Endothelial cell of umbilical vein (primary cell): ENCODE measurements around the gene TMEM186. TPM values are rescaled to one million over a fixed set of nuclear protein-coding genes. Genes with fewer than 3 reads are reported as not detected.

Experiments used
- BruUV-seq: library from RNA; stranded (reverse); fragments of 400-500 nt; replicated peaks from 2 replicates; lab custom pipeline; 2021; lab: Mats Ljungman, UMichigan
- CTCF ChIA-PET: fragments of 300-600, 350-600 bp; sonication (Branson Sonifier 250); formaldehyde crosslinking; loops from one replicate; lab custom pipeline; 2021; ENCODE audit warnings: antibody characterized with exemption, inconsistent platforms; lab: Charles Lee
- POLR2A ChIA-PET: fragments of 300-600, 350-600 bp; sonication (Branson Sonifier 250); formaldehyde crosslinking; loops from one replicate; lab custom pipeline; 2021; ENCODE audit warnings: antibody characterized with exemption, inconsistent platforms; lab: Charles Lee
- DNase-seq: peaks from one replicate; pipeline ENCODE4 v3.0.0-alpha.2; 2011; ENCODE audit warnings: low read depth, low spot score
- FAIRE-seq: peaks from 2 replicates; lab custom pipeline; 2011; peaks lifted over from hg19 to GRCh38; lab: Jason Lieb, UNC
- H2AFZ ChIP-seq: 2 replicates; pipeline ENCODE4 v1.6.0; 2012; ENCODE audit warnings: low read depth, low read length, control low read depth, inconsistent platforms
- H3K27ac ChIP-seq: 2 replicates; pipeline ENCODE4 v1.5.1; 2011; ENCODE audit warnings: low read depth, mild to moderate bottlenecking, control low read depth, low read length, moderate library complexity; ENCODE audit not compliant: insufficient read depth
- H3K27me3 ChIP-seq, 2 experiments: 2 replicates each; pipeline versions ENCODE4 v1.6.0 to v1.6.1; 2011; ENCODE audit warnings: low read length in 2 of 2, mixed read lengths in 1 of 2; ENCODE audit not compliant: control insufficient read depth in 2 of 2, insufficient read depth in 2 of 2
- H3K36me3 ChIP-seq, 2 experiments: 2 replicates in 1 of 2; 3 replicates in 1 of 2; pipeline ENCODE4 v1.5.1; 2011; ENCODE audit warnings: low read length in 2 of 2, mild to moderate bottlenecking in 1 of 2, moderate library complexity in 1 of 2; ENCODE audit not compliant: control insufficient read depth in 2 of 2, insufficient read depth in 2 of 2; ENCODE audit errors: extremely low read depth in 1 of 2
- H3K4me1 ChIP-seq: 3 replicates; pipeline ENCODE4 v1.5.1; 2011; ENCODE audit warnings: mild to moderate bottlenecking, low read length; ENCODE audit not compliant: control insufficient read depth, insufficient read depth; ENCODE audit errors: extremely low read depth
- H3K4me2 ChIP-seq: 2 replicates; pipeline ENCODE4 v1.6.1; 2011; ENCODE audit warnings: low read length, control low read depth, mixed read lengths; ENCODE audit not compliant: insufficient read depth
- H3K4me3 ChIP-seq, 3 experiments: fragments of 200-600 bp in 1 of 3; sonication (generic), shearing (Covaris generic) in 1 of 3; replicated peaks in 1 of 3; 2 replicates each; pipeline ENCODE4 v1.5.1; 2011 to 2016; ENCODE audit warnings: control low read depth in 3 of 3, low read length in 3 of 3, mild to moderate bottlenecking in 2 of 3, inconsistent platforms in 1 of 3, low read depth in 1 of 3, moderate library complexity in 1 of 3; ENCODE audit not compliant: insufficient read depth in 1 of 3
- H3K79me2 ChIP-seq: 2 replicates; pipeline ENCODE4 v1.6.0; 2012; ENCODE audit warnings: low read length, inconsistent platforms; ENCODE audit not compliant: control insufficient read depth, insufficient read depth
- H3K9ac ChIP-seq: replicated peaks from 2 replicates; pipeline ENCODE3; 2011; ENCODE audit warnings: low read length, control low read depth; ENCODE audit not compliant: insufficient read depth; ENCODE audit errors: extremely low read depth
- H3K9me1 ChIP-seq: replicated peaks from 3 replicates; pipeline ENCODE4 v1.6.0; 2011; ENCODE audit warnings: mild to moderate bottlenecking, low read length; ENCODE audit not compliant: control insufficient read depth, insufficient read depth; ENCODE audit errors: extremely low read depth
- H3K9me3 ChIP-seq: replicated peaks from 2 replicates; pipeline ENCODE4 v1.5.1; 2012; ENCODE audit warnings: low read length, inconsistent platforms; ENCODE audit not compliant: control insufficient read depth, insufficient read depth
- H4K20me1 ChIP-seq: replicated peaks from 2 replicates; pipeline ENCODE3; 2011; ENCODE audit warnings: mild to moderate bottlenecking, low read length; ENCODE audit not compliant: control insufficient read depth, insufficient read depth; ENCODE audit errors: extremely low read depth
- CTCF ChIP-seq, 2 donors: IDR thresholded peaks; 1 replicate in 1 of 2; 2 replicates in 1 of 2; pipeline ENCODE4 v1.5.1; 2011; ENCODE audit warnings: low read length in 2 of 2, mild to moderate bottlenecking in 2 of 2, moderate library complexity in 2 of 2, control low read depth in 1 of 2, inconsistent platforms in 1 of 2, low read depth in 1 of 2; ENCODE audit not compliant: insufficient read depth in 1 of 2; ENCODE audit errors: extremely low read depth in 1 of 2
- EZH2 ChIP-seq: IDR thresholded peaks from 2 replicates; pipeline ENCODE4 v1.6.1; 2012; ENCODE audit warnings: borderline replicate concordance, low read depth, mild to moderate bottlenecking, moderate library complexity, low read length, inconsistent platforms; ENCODE audit not compliant: severe bottlenecking
- FOS ChIP-seq: IDR thresholded peaks from 2 replicates; pipeline ENCODE4 v1.6.1; 2011; ENCODE audit warnings: mild to moderate bottlenecking, low read length, moderate library complexity, borderline replicate concordance; ENCODE audit not compliant: insufficient read depth
- GATA2 ChIP-seq: IDR thresholded peaks from 2 replicates; pipeline ENCODE4 v1.7.0; 2011; ENCODE audit warnings: low read depth, mild to moderate bottlenecking, moderate library complexity, mixed read lengths, low read length; ENCODE audit not compliant: insufficient read length, insufficient read depth
- JUN ChIP-seq: IDR thresholded peaks from 2 replicates; pipeline ENCODE4 v1.6.1; 2011; ENCODE audit warnings: borderline replicate concordance, low read depth; ENCODE audit not compliant: insufficient read length, insufficient read depth
- MAX ChIP-seq: IDR thresholded peaks from 2 replicates; pipeline ENCODE4 v1.6.1; 2011; ENCODE audit not compliant: insufficient read depth, insufficient read length
- MYC ChIP-seq: IDR thresholded peaks from one replicate; pipeline ENCODE4 v1.6.1; 2011; ENCODE audit warnings: mild to moderate bottlenecking, low read depth, low read length
- POLR2A ChIP-seq: IDR thresholded peaks from 2 replicates; pipeline ENCODE4 v1.6.1; 2012; ENCODE audit warnings: low read depth, mild to moderate bottlenecking, control low read depth, low read length
- POLR2AphosphoS5 ChIP-seq: IDR thresholded peaks from 2 replicates; pipeline ENCODE4 v1.6.1; 2012; ENCODE audit warnings: low read depth, mild to moderate bottlenecking, control low read depth, low read length, moderate library complexity; ENCODE audit not compliant: insufficient read depth
- dilution Hi-C: fragments of 300-500 bp; cut with MboI; formaldehyde crosslinking; loops from one replicate; pipeline ENCODE4 v1.15.0; 2019; ENCODE audit warnings: low sequenced_read_pairs; ENCODE audit not compliant: extremely low pct_ligation_motif_present
- intact Hi-C: fragments of 100-400 bp; cut with micrococcal nuclease; formaldehyde crosslinking; loops from one replicate; pipeline ENCODE4 v1.10.0; 2022
- polyA plus RNA-seq, 4 experiments: library from polyadenylated mRNA; depleted of rRNA in 3 of 4; stranded (reverse) in 3 of 4; unstranded in 1 of 4; fragments of >200 nt; gene quantifications; 2 replicates each; pipeline versions ENCODE4 v1.2.1 to v1.2.3, GENCODE V29; 2011 to 2012; ENCODE audit warnings: missing spikeins in 1 of 4
- total RNA-seq: library from RNA; stranded (reverse); gene quantifications from 2 replicates; pipeline ENCODE4 v1.2.3, GENCODE V29; 2021

TMEM186 gene
- total and polyA plus RNA-seq, 2 donors (not counting 3 experiments of a cell fraction or from before 2014, with no cell fraction given): 8.0 to 9.6 TPM

DNA sequence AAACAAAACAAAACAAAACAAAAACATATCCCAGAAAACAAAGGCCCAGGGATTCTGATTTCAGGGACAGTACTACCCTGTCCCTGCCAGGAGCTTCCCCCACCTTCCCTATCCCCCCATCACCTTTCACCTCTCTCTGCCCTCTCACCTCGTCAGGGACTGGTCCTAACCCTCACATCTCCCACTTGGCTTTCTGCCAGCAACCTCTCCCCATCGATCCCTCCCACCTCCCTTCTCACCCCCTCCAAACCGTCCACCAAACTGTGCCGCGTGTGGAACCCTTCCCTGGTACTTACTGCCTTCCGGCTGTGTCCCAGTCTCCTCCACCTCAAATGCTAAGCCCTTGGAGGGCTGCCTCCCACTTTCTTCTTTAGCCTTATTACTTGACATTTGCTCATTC lies 36.4 kb downstream of the TMEM186 start:
- ChIA-PET POLR2A (no interaction called here), CTCF (no interaction called here)
- Histone ChIP-seq H4K20me1 (no peaks in the 10 kb centered on the region), H3K27me3 (no peaks in the 10 kb centered on the region), H3K36me3 (no peaks in the 10 kb centered on the region), H3K4me3 (no peak overlapping the region), H3K79me2 (no peaks in the 10 kb centered on the region), H3K9me3 (no peaks in the 10 kb centered on the region), H3K9me1 (no peaks in the 10 kb centered on the region), H3K9ac (no peak overlapping the region), H3K27ac (no peak overlapping the region), H3K4me2 (no peak overlapping the region), H3K4me1 (no peaks in the 10 kb centered on the region), H2AFZ (no peak overlapping the region)
- FAIRE-seq (no peak), DNase-seq (no peak)
- no TSS peak for BruUV-seq
- dilution Hi-C loops (no loop called here), intact Hi-C loops (no loop called here)
- TF ChIP-seq CTCF (IDR thresholded peaks at IDR 0.05; ENCODE audit: extremely low read depth in 1 of 2, insufficient read depth in 1 of 2, low read depth in 1 of 2, low read length in 2 of 2): no peak
- TF ChIP-seq GATA2: no peak
- TF ChIP-seq JUN: no peak
- no peak for TF ChIP-seq MAX
- TF ChIP-seq POLR2AphosphoS5: no peak
- no peak for TF ChIP-seq MYC
- no peak for TF ChIP-seq EZH2
- TF ChIP-seq POLR2A: no peak
- no peak for TF ChIP-seq FOS
